GM18498 (cell line): ENCODE measurements around the gene RPH3AL.
"Not testable (repeated sequence)": the region's sequence is repeated elsewhere in the genome, so short reads cannot be mapped to it uniquely, and the experiment has no call there.

Experiments
- ATAC-seq: cut with Tn5 transposase; IDR thresholded peaks from one replicate; pipeline ENCODE4 v1.9.1; 2021; ENCODE audit warnings: mild to moderate bottlenecking, moderate library complexity; ENCODE audit not compliant: unreplicated experiment

Gene RPH3AL

GRCh38 chr17:283911-284675 lies 68.5 kb downstream of the RPH3AL start:
- ATAC-seq, result no peak

- no peak for ATAC-seq
Measured at GRCh38 chr17:282912-283882, 69.4 kb downstream of the RPH3AL start.

GRCh38 chr17:282000-282911 lies 70.4 kb downstream of the RPH3AL start:
- ATAC-seq, result no peak

GRCh38 chr17:281365-281999 lies 71.1 kb downstream of the RPH3AL start:
- no peak for ATAC-seq

- ATAC-seq, result no peak
Measured at GRCh38 chr17:280901-281300, 71.7 kb downstream of the RPH3AL start.

- no peak for ATAC-seq
Measured at GRCh38 chr17:280216-280615, 72.4 kb downstream of the RPH3AL start.

GRCh38 chr17:279776-280175 lies 72.8 kb downstream of the RPH3AL start:
- no peak for ATAC-seq

- ATAC-seq, result no peak
Measured at GRCh38 chr17:279331-279730, 73.3 kb downstream of the RPH3AL start.

GRCh38 chr17:278676-279059 lies 73.9 kb downstream of the RPH3AL start:
- ATAC-seq, result no peak

- no peak for ATAC-seq
Measured at GRCh38 chr17:278055-278675, 74.4 kb downstream of the RPH3AL start.

GRCh38 chr17:274902-275301 lies 77.7 kb downstream of the RPH3AL start:
- ATAC-seq, result no peak

- no peak for ATAC-seq
Measured at GRCh38 chr17:273981-274832, 78.4 kb downstream of the RPH3AL start.

- ATAC-seq, result not testable (repeated sequence)
Measured at GRCh38 chr17:272856-273255, 79.8 kb downstream of the RPH3AL start.

GRCh38 chr17:271928-272623 lies 80.5 kb downstream of the RPH3AL start:
- ATAC-seq, result not testable (repeated sequence)

- ATAC-seq, result no peak
Measured at GRCh38 chr17:269616-270514, 82.7 kb downstream of the RPH3AL start.

GRCh38 chr17:266701-267667 lies 85.6 kb downstream of the RPH3AL start:
- no peak for ATAC-seq
